GM12872 (cell line): ENCODE measurements around the gene CCDC92.

ENCODE experiments used
- TF ChIP-seq, protein P1 (sequence below): IDR thresholded peaks from 3 replicates; pipeline ENCODE4 v1.5.1; 2011; ENCODE audit warnings: low read depth, mild to moderate bottlenecking, low read length, moderate library complexity; ENCODE audit not compliant: insufficient read depth

CCDC92 gene

DNA sequence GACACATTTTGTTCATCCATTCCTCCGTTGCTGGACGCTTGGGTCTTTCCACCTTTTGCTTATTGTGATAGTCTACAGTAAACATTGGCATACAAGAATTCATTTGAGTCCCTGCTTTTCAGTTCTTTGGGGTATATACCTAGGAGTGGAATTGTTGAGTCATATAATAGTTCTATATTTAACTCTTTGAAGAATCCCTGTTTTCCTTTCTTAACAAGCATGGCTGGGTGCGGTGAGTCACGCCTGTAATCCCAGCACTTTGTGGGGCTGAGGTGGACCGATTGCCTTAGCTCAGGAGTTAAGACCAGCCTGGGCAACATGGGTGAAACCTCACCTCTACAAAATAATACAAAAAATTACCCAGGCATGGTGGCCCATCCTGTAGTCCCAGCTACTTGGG lies 75.4 kb downstream of the CCDC92 start:
- TF ChIP-seq, protein P1, sequence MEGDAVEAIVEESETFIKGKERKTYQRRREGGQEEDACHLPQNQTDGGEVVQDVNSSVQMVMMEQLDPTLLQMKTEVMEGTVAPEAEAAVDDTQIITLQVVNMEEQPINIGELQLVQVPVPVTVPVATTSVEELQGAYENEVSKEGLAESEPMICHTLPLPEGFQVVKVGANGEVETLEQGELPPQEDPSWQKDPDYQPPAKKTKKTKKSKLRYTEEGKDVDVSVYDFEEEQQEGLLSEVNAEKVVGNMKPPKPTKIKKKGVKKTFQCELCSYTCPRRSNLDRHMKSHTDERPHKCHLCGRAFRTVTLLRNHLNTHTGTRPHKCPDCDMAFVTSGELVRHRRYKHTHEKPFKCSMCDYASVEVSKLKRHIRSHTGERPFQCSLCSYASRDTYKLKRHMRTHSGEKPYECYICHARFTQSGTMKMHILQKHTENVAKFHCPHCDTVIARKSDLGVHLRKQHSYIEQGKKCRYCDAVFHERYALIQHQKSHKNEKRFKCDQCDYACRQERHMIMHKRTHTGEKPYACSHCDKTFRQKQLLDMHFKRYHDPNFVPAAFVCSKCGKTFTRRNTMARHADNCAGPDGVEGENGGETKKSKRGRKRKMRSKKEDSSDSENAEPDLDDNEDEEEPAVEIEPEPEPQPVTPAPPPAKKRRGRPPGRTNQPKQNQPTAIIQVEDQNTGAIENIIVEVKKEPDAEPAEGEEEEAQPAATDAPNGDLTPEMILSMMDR: no peak

DNA sequence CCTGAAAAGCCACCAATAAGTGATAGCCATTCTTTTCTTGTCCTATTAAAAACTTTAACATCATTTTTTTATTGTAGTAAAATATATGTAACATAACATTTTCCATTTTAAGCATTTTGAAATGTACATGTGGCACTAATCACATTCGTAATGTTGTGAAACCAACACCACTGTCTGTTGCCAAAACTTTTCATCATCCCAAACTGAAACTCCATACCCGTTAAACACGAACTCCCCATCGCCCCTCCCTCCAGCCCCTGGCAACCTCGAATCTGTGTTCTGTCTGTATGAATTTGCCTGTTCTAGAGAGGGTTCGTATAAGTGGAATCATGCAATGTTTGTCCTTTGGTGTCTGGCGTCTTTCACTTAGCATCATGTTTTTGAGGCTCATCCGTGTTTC lies 75.9 kb downstream of the CCDC92 start:
- TF ChIP-seq, protein P1: no peak

DNA sequence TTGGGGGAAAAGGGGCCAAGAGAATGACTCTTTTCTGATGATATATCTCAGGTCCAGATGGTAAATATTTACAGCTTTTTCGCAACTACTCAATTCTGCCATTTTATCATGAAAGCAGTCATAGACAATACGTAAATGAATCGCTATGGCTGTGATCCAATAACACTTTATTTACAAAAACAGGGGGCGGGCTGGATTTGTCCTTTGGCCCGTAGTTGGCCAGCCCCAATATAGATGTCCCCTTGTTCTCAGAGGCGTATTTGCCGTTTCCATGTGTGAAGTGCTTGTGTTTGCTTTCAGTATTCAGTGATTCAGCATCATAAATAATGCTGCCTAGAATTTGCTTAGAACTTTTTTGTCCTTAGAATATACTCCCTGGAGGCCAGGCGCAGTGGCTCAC lies 77.2 kb downstream of the CCDC92 start:
- TF ChIP-seq, protein P1: no peak

DNA sequence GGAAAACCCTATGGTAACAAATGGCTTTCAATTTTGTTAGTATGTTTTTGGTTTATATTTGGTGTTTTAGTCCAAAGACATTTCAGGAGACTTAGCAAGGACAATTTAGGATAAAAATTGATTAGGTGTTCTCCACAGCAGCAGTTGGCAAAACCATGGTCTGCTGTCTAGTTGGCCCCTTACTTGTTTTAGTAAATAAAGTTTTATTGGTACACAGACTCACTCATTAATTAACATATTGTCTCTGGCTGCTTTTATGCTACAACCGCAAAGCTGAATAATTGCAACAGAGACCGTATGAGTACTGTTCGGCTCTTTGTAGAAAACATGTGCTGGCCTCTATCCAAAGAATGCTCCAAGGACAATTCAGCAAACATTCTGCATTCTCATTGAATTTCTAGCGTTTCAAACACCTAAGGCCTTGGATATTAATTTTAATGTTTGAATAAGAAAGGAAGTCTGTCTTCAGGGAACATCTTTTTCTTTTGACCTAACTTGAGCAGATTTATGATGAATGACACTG lies 77.7 kb downstream of the CCDC92 start:
- TF ChIP-seq, protein P1: no peak

DNA sequence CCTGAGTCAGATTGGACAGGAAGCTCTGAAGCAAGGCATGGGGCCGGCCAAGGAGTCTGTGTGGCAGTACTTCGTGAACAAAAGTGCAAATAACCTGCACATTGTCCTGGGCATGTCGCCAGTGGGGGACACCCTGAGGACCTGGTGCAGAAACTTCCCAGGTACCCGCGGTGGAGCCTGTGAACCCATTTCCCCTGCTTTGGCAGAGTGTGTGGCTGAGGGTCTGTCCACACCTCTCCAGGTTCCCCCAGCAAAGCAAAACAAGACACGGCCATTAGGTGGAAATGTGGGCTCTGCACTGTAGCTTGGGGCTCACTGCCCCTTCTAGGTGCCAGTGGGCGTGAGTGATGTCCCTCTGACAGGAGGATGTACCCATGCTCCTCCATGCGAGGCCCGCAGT lies 79.4 kb downstream of the CCDC92 start:
- TF ChIP-seq, protein P1: no peak

DNA sequence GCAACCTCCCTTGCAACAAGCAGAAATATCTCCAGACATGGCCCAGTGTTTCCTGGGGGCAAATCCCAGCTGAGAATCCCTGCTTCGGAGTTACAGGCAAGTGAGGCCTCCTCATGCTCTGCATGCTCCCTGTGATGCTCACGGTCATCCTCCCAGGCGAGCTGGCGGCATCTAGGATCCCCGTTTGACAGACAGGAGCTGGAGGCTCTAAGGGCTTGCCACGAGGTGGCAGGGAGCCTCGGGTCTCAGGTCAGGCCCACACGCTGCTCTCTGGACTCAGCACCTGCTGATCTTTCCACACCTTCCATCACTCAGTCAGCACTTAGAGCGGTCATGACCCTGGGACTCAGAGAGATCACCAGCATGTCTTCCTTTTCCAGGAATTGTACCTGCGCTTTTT lies 79.8 kb downstream of the CCDC92 start:
- TF ChIP-seq, protein P1: no peak

DNA sequence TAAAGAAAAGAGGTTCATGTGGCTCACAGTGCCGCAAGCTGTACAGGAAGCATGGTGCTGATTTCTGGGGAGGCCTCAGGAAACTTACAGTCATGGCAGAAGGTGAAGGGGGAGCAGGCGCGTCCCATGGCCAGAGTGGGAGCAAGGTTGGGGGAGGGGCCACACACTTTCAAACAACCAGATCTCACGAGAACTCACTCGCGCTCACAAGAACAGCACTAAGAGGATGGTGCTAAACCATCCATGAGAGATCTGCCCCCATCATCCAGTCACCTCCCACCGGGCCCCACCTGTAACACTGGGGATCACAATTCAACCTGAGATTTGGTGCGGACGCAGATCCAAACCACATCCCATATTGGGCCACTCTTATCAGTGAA lies 80.5 kb downstream of the CCDC92 start:
- TF ChIP-seq, protein P1: no peak
